Measurements from ENCODE around the gene YPEL2. TPM values are rescaled to one million over a fixed set of nuclear protein-coding genes. Genes with fewer than 3 reads are reported as not detected.

The YPEL2 gene
- total RNA-seq, 5 donors from 2014 or later (not counting 1 experiment from before 2014, with no cell fraction given): 29.7 to 58.5 (median 52.0) TPM

GRCh38 chr17:59376506-59376905 is 45.1 kb downstream of the YPEL2 start:
- Mint-ChIP-seq H3K4me3 (no peak overlapping the region), H3K4me1 (peaks cover 80 to 85% (median 82%) of the 10 kb centered on the region in 3 donors), H3K9me3 (no peaks in the 10 kb centered on the region), H3K27me3 (no peaks in the 10 kb centered on the region), H3K36me3 (peaks cover 30% of the 10 kb centered on the region), H3K27ac (peak overlapping the region in 1 of 2 donors; percentile 71)
- WGBS (ENCODE audit: insufficient coverage): no CpG with 5 or more reads among the region's 5 CpGs
- DNase-seq (no peak), ATAC-seq (replicated peaks in 1 of 4) (no peak)
- H3K4me3 ChIP-seq (ENCODE audit: control insufficient read depth in 1 of 2, extremely low read depth in 1 of 2, low read length in 1 of 2): no peak overlapping the region
- ChIA-PET CTCF (interaction anchor here (0.5 to 0.6 kb wide), 2 partner anchors 367 to 584 kb away, joined by 3 read pairs; no protein-coding TSS in a partner anchor), POLR2A (no interaction called here)
- no peak overlapping the region for H3K27ac ChIP-seq (ENCODE audit: low read length)
- peaks cover 20 to 37% of the 10 kb centered on the region in 2 experiments for H3K4me1 ChIP-seq (ENCODE audit: control insufficient read depth in 1 of 2, extremely low read depth in 1 of 2, insufficient read depth in 2 of 2, low read length in 2 of 2)
- no peaks in the 10 kb centered on the region for H3K9me3 ChIP-seq
- peaks cover 0 to 6% of the 10 kb centered on the region in 2 donors for H3K36me3 ChIP-seq (ENCODE audit: control insufficient read depth in 2 of 2, extremely low read depth in 1 of 2, insufficient read depth in 1 of 2, low read length in 1 of 2)
- no peaks in the 10 kb centered on the region for H3K27me3 ChIP-seq (replicated peaks in 1 of 2; ENCODE audit: control insufficient read depth in 2 of 2, extremely low read depth in 1 of 2, insufficient read depth in 2 of 2, low read length in 1 of 2)

DNA sequence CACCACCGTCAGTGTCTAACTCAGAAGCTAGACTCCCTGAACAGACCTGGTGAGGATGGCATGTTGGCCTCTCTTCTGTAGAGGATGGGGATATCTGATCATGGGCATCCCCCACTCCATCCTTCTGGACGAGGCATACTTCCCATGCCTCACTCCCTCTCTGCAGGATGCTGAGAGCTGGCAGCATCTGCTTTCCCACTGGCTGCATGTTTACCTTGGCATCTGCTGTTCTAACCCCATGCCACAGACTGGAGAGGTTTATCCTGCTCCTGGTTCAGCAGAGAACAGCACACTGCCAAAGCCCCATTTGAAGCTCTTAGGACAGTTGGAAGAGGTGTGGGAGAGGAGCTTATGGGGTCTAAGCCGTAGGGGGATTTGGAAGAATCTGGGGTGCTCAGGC is 46.0 kb downstream of the YPEL2 start:
- Mint-ChIP-seq H3K9me3 (no peaks in the 10 kb centered on the region), H3K27ac (no peak overlapping the region), H3K27me3 (no peaks in the 10 kb centered on the region), H3K4me1 (peaks cover 76 to 83% (median 81%) of the 10 kb centered on the region in 3 donors), H3K36me3 (peaks cover 34% of the 10 kb centered on the region), H3K4me3 (no peak overlapping the region)
- Histone ChIP-seq H3K27ac (ENCODE audit: low read length) (no peak overlapping the region), H3K27me3 (replicated peaks in 1 of 2; ENCODE audit: control insufficient read depth in 2 of 2, extremely low read depth in 1 of 2, insufficient read depth in 2 of 2, low read length in 1 of 2) (no peaks in the 10 kb centered on the region), H3K4me3 (ENCODE audit: control insufficient read depth in 1 of 2, extremely low read depth in 1 of 2, low read length in 1 of 2) (no peak overlapping the region), H3K4me1 (ENCODE audit: control insufficient read depth in 1 of 2, extremely low read depth in 1 of 2, insufficient read depth in 2 of 2, low read length in 2 of 2) (peaks cover 15 to 34% of the 10 kb centered on the region in 2 experiments), H3K9me3 (no peaks in the 10 kb centered on the region), H3K36me3 (ENCODE audit: control insufficient read depth in 2 of 2, extremely low read depth in 1 of 2, insufficient read depth in 1 of 2, low read length in 1 of 2) (peaks cover 0 to 13% of the 10 kb centered on the region in 2 donors)
- ATAC-seq (replicated peaks in 1 of 4) (no peak), DNase-seq (no peak)
- POLR2A ChIA-PET: no interaction called here
- WGBS (ENCODE audit: insufficient coverage): no CpG with 5 or more reads among the region's 3 CpGs
- CTCF ChIA-PET: interaction anchor here in 1 of 2 donors (0.7 kb wide), 1 partner anchor 36 kb away, joined by 3 read pairs; no protein-coding TSS in a partner anchor

GRCh38 chr17:59378675-59379074 is 47.2 kb downstream of the YPEL2 start:
- H3K9me3 ChIP-seq: no peaks in the 10 kb centered on the region
- DNase-seq (no peak), ATAC-seq (replicated peaks in 1 of 4) (no peak)
- WGBS (ENCODE audit: insufficient coverage): 100% methylated on average over 1 of the region's 4 CpGs
- H3K4me1 ChIP-seq (ENCODE audit: control insufficient read depth in 1 of 2, extremely low read depth in 1 of 2, insufficient read depth in 2 of 2, low read length in 2 of 2): peaks cover 10 to 22% of the 10 kb centered on the region in 2 experiments
- Mint-ChIP-seq H3K4me3 (no peak overlapping the region), H3K27ac (no peak overlapping the region), H3K9me3 (no peaks in the 10 kb centered on the region), H3K27me3 (no peaks in the 10 kb centered on the region), H3K36me3 (peaks cover 35% of the 10 kb centered on the region), H3K4me1 (peaks cover 64 to 72% (median 70%) of the 10 kb centered on the region in 3 donors)
- no peak overlapping the region for H3K27ac ChIP-seq (ENCODE audit: low read length)
- CTCF ChIA-PET: interaction anchor here (0.6 to 0.7 kb wide), 2 partner anchors 39 to 44 kb away, joined by 3 read pairs; no protein-coding TSS in a partner anchor
- H3K36me3 ChIP-seq (ENCODE audit: control insufficient read depth in 2 of 2, extremely low read depth in 1 of 2, insufficient read depth in 1 of 2, low read length in 1 of 2): peaks cover 0 to 13% of the 10 kb centered on the region in 2 donors
- POLR2A ChIA-PET: interaction anchor here in 1 of 2 donors (0.7 kb wide), 1 partner anchor 57 kb away, joined by 4 read pairs; no protein-coding TSS in a partner anchor
- H3K4me3 ChIP-seq (ENCODE audit: control insufficient read depth in 1 of 2, extremely low read depth in 1 of 2, low read length in 1 of 2): no peak overlapping the region
- H3K27me3 ChIP-seq (replicated peaks in 1 of 2; ENCODE audit: control insufficient read depth in 2 of 2, extremely low read depth in 1 of 2, insufficient read depth in 2 of 2, low read length in 1 of 2): no peaks in the 10 kb centered on the region

- no peaks in the 10 kb centered on the region for H3K9me3 ChIP-seq
- ChIA-PET CTCF (interaction anchor here in 1 of 2 donors (0.6 to 1.1 kb wide), 2 partner anchors 8 to 62 kb away, joined by 3 to 5 read pairs; no protein-coding TSS in a partner anchor), POLR2A (interaction anchor here in 1 of 2 donors (0.6 kb wide), 1 partner anchor 55 kb away, joined by 4 read pairs; no protein-coding TSS in a partner anchor)
- H3K4me3 ChIP-seq (ENCODE audit: control insufficient read depth in 1 of 2, extremely low read depth in 1 of 2, low read length in 1 of 2): no peak overlapping the region
- Mint-ChIP-seq H3K4me3 (no peak overlapping the region), H3K27me3 (no peaks in the 10 kb centered on the region), H3K36me3 (peaks cover 30% of the 10 kb centered on the region), H3K4me1 (peaks cover 50 to 59% (median 55%) of the 10 kb centered on the region in 3 donors), H3K9me3 (no peaks in the 10 kb centered on the region), H3K27ac (no peak overlapping the region)
- no peaks in the 10 kb centered on the region for H3K27me3 ChIP-seq (replicated peaks in 1 of 2; ENCODE audit: control insufficient read depth in 2 of 2, extremely low read depth in 1 of 2, insufficient read depth in 2 of 2, low read length in 1 of 2)
- no CpG with 5 or more reads among the region's 3 CpGs for WGBS (ENCODE audit: insufficient coverage)
- H3K27ac ChIP-seq (ENCODE audit: low read length): no peak overlapping the region
- H3K4me1 ChIP-seq (ENCODE audit: control insufficient read depth in 1 of 2, extremely low read depth in 1 of 2, insufficient read depth in 2 of 2, low read length in 2 of 2): peaks cover 2 to 11% of the 10 kb centered on the region in 2 experiments
- DNase-seq: no peak
- peaks cover 0 to 13% of the 10 kb centered on the region in 2 donors for H3K36me3 ChIP-seq (ENCODE audit: control insufficient read depth in 2 of 2, extremely low read depth in 1 of 2, insufficient read depth in 1 of 2, low read length in 1 of 2)
- ATAC-seq (replicated peaks in 1 of 4): no peak
Measured at GRCh38 chr17:59380474-59380873, 49.0 kb downstream of the YPEL2 start.

DNA sequence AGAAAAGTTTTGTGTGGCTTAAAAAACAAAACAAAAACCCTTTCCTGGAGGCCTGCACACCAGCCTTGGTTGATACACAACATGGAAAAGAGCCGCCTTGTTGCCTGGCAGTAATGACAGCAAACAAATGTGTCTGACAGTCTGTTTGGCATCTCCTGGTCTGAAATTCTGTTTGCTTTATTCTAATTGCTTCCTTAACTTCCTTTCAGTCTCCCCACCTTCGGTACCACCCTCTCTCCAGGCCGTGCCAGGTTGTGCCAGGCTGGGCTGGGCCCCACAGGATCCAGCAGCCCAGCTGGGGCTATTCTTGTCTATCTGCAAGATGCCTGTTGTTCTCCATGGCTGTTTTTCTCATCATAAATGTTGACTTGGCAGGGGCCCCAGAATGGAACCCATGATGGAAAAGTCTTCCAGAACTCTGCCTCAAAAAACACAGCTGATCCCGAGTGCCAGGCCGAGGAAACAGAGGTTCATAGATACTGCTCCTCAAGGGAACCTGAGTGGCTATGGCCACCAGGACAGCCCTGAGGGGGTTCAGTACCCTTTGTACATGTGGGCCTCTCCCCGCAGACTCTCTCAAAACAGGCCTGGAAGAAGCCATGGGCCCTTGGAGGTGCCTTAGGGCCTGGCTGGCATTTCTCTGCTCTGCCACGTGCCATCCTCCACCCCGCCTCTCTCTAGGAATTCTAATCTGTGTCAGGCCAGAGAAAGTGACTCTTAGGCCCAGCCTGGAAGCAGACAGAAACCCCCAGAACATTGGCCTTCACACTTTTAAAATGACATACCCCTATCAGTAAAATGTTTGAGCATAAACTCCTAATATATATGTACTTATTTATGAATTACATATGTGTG is 50.5 kb downstream of the YPEL2 start:
- Mint-ChIP-seq H3K27ac (peak overlapping the region; percentile 63 to 80), H3K4me1 (peaks cover 38 to 51% (median 50%) of the 10 kb centered on the region in 3 donors), H3K36me3 (peaks cover 33% of the 10 kb centered on the region), H3K4me3 (peak overlapping the region in 1 of 3 donors; percentile 14), H3K27me3 (no peaks in the 10 kb centered on the region), H3K9me3 (no peaks in the 10 kb centered on the region)
- ChIA-PET CTCF (no interaction called here), POLR2A (no interaction called here)
- Histone ChIP-seq H3K4me1 (ENCODE audit: control insufficient read depth in 1 of 2, extremely low read depth in 1 of 2, insufficient read depth in 2 of 2, low read length in 2 of 2) (peaks cover 0 to 11% of the 10 kb centered on the region in 2 experiments), H3K36me3 (ENCODE audit: control insufficient read depth in 2 of 2, extremely low read depth in 1 of 2, insufficient read depth in 1 of 2, low read length in 1 of 2) (peaks cover 0 to 13% of the 10 kb centered on the region in 2 donors), H3K27ac (ENCODE audit: low read length) (no peak overlapping the region), H3K4me3 (ENCODE audit: control insufficient read depth in 1 of 2, extremely low read depth in 1 of 2, low read length in 1 of 2) (no peak overlapping the region), H3K27me3 (replicated peaks in 1 of 2; ENCODE audit: control insufficient read depth in 2 of 2, extremely low read depth in 1 of 2, insufficient read depth in 2 of 2, low read length in 1 of 2) (no peaks in the 10 kb centered on the region), H3K9me3 (no peaks in the 10 kb centered on the region)
- WGBS (ENCODE audit: insufficient coverage): 87% methylated on average over 7 of the region's 8 CpGs
- ATAC-seq (replicated peaks in 1 of 4): no peak
- no peak for DNase-seq

DNA sequence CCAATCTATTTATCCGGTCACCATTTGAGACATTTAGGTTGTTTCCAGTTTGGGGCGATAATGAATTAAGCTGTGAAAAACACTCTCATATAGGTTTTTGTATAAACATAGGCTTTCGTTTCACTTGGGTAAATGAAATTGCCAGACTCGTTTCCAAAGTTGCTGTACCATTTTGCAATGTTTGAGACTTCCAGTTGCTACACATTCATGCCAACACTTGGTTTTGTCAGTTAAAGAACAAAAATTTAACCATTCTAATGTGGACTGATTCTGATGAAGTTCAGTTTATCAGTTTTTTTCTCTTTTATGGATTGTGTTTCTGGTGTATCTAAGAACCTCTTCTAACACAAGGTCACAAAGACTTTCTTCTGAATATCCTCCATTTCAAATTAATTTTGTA is 52.4 kb downstream of the YPEL2 start:
- Mint-ChIP-seq H3K36me3 (peaks cover 34% of the 10 kb centered on the region), H3K27ac (no peak overlapping the region), H3K4me1 (peaks cover 31 to 48% (median 43%) of the 10 kb centered on the region in 3 donors), H3K9me3 (no peaks in the 10 kb centered on the region), H3K27me3 (no peaks in the 10 kb centered on the region), H3K4me3 (no peak overlapping the region)
- Histone ChIP-seq H3K27ac (ENCODE audit: low read length) (no peak overlapping the region), H3K4me1 (ENCODE audit: control insufficient read depth in 1 of 2, extremely low read depth in 1 of 2, insufficient read depth in 2 of 2, low read length in 2 of 2) (peaks cover 0 to 11% of the 10 kb centered on the region in 2 experiments), H3K4me3 (ENCODE audit: control insufficient read depth in 1 of 2, extremely low read depth in 1 of 2, low read length in 1 of 2) (no peak overlapping the region), H3K36me3 (ENCODE audit: control insufficient read depth in 2 of 2, extremely low read depth in 1 of 2, insufficient read depth in 1 of 2, low read length in 1 of 2) (peaks cover under 1 to 16% of the 10 kb centered on the region in 2 donors), H3K27me3 (replicated peaks in 1 of 2; ENCODE audit: control insufficient read depth in 2 of 2, extremely low read depth in 1 of 2, insufficient read depth in 2 of 2, low read length in 1 of 2) (no peaks in the 10 kb centered on the region), H3K9me3 (no peaks in the 10 kb centered on the region)
- POLR2A ChIA-PET: interaction anchor here in 1 of 2 donors (0.6 kb wide), 1 partner anchor 798 kb away, joined by 3 read pairs; no protein-coding TSS in a partner anchor
- no peak for ATAC-seq (replicated peaks in 1 of 4)
- CTCF ChIA-PET: interaction anchor here in 1 of 2 donors (1.9 kb wide), 1 partner anchor 54 kb away, joined by 4 read pairs; no protein-coding TSS in a partner anchor
- no CpG with 5 or more reads among the region's 4 CpGs for WGBS (ENCODE audit: insufficient coverage)
- DNase-seq: no peak
